ENCODE measurements around the gene C14orf180.

GRCh38 chr14:104550340-104550860 lies 29.2 kb upstream of the C14orf180 start:
- TF ChIP-seq POLR2AphosphoS5 (IDR thresholded peaks at IDR 0.05; ENCODE audit: low read depth, low read length): no peak
- TF ChIP-seq, protein P1, sequence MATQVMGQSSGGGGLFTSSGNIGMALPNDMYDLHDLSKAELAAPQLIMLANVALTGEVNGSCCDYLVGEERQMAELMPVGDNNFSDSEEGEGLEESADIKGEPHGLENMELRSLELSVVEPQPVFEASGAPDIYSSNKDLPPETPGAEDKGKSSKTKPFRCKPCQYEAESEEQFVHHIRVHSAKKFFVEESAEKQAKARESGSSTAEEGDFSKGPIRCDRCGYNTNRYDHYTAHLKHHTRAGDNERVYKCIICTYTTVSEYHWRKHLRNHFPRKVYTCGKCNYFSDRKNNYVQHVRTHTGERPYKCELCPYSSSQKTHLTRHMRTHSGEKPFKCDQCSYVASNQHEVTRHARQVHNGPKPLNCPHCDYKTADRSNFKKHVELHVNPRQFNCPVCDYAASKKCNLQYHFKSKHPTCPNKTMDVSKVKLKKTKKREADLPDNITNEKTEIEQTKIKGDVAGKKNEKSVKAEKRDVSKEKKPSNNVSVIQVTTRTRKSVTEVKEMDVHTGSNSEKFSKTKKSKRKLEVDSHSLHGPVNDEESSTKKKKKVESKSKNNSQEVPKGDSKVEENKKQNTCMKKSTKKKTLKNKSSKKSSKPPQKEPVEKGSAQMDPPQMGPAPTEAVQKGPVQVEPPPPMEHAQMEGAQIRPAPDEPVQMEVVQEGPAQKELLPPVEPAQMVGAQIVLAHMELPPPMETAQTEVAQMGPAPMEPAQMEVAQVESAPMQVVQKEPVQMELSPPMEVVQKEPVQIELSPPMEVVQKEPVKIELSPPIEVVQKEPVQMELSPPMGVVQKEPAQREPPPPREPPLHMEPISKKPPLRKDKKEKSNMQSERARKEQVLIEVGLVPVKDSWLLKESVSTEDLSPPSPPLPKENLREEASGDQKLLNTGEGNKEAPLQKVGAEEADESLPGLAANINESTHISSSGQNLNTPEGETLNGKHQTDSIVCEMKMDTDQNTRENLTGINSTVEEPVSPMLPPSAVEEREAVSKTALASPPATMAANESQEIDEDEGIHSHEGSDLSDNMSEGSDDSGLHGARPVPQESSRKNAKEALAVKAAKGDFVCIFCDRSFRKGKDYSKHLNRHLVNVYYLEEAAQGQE (IDR thresholded peaks at IDR 0.05; ENCODE audit: insufficient read depth in 1 of 2, low read depth in 2 of 2, low read length in 2 of 2): no peak
- TF ChIP-seq TAF1 (IDR thresholded peaks at IDR 0.05; ENCODE audit: borderline replicate concordance, insufficient read depth, low read length): no peak
- no peak for TF ChIP-seq SIN3A (IDR thresholded peaks at IDR 0.05; ENCODE audit: borderline replicate concordance, insufficient read depth, low read length)
- TF ChIP-seq FOXP2 (optimal IDR thresholded peaks at IDR 0.05; ENCODE audit: borderline replicate concordance, extremely low read depth, extremely low read length, insufficient read depth): no peak
